Mucosa of descending colon (tissue), 3 donors: ENCODE data around the gene TNIK. TPM values are rescaled to one million over a fixed set of nuclear protein-coding genes. Genes with fewer than 3 reads are reported as not detected.
A peak's percentile ranks its signal among the peaks of the same experiment; 100 is the strongest.

Experiments used
- ATAC-seq: fragments of 200-7000 bp; cut with Tn5 transposase; one replicate; pipeline ENCODE4 v1.9.1; 2020; ENCODE audit warnings: mild to moderate bottlenecking, moderate library complexity
- DNase-seq, 3 donors: peaks; one replicate each; pipeline ENCODE4 v3.0.0-alpha.2; 2020
- H3K36me3 ChIP-seq: fragments of 200-600 bp; one replicate; pipeline ENCODE4 v1.8.0; 2021; ENCODE audit warnings: low read depth, mild to moderate bottlenecking
- H3K4me1 ChIP-seq: fragments of 200-600 bp; one replicate; pipeline ENCODE4 v1.8.0; 2021; ENCODE audit warnings: low read depth, mild to moderate bottlenecking
- H3K4me3 ChIP-seq: fragments of 200-600 bp; one replicate; pipeline ENCODE4 v1.8.0; 2021; ENCODE audit warnings: mild to moderate bottlenecking
- H3K9me3 ChIP-seq: fragments of 200-600 bp; one replicate; pipeline ENCODE4 v1.8.0; 2021; ENCODE audit warnings: mild to moderate bottlenecking
- CTCF ChIP-seq: fragments of 200-600 bp; IDR thresholded peaks from one replicate; pipeline ENCODE4 v1.8.0; 2022; ENCODE audit warnings: antibody characterized with exemption, mild to moderate bottlenecking
- intact Hi-C, 2 donors: fragments of 100-400 bp; cut with DNase I in 1 of 2; cut with micrococcal nuclease in 1 of 2; formaldehyde crosslinking; loops; one replicate each; pipeline versions ENCODE4 v1.11.0 to v1.11.1; 2022; cut with DNase I, micrococcal nuclease
- total RNA-seq, 3 donors: library from RNA; stranded (reverse); fragmentation: NEBNext Ultra II Directional in 2 of 3; extraction: Animal tissue kit (Norgen Biotek cat#: 25700) in 2 of 3; gene quantifications; one replicate each; pipeline versions ENCODE4 v1.2.1 to v1.2.4, GENCODE V29; 2021 to 2023
- donor health status: DM: no; HTN: no; CAD: no; lungs with moderate emphysema.
- donor health status: DM: no; HTN: no; CAD: no.
- donor health status: DM: no; HTN: yes; CAD: no.

Gene TNIK
- total RNA-seq, 3 donors from 2014 or later: 27.2 to 33.0 (median 28.0) TPM

GRCh38 chr3:171090321-171090720 is 369.9 kb downstream of the TNIK start:
- no peak for TF ChIP-seq CTCF
- Histone ChIP-seq H3K36me3 (no peaks in the 10 kb centered on the region), H3K4me3 (no peak overlapping the region), H3K4me1 (no peaks in the 10 kb centered on the region), H3K9me3 (no peaks in the 10 kb centered on the region)
- DNase-seq (no peak), ATAC-seq (no peak)
- intact Hi-C loops: no loop called here

- Histone ChIP-seq H3K9me3 (no peaks in the 10 kb centered on the region), H3K36me3 (no peaks in the 10 kb centered on the region), H3K4me3 (no peak overlapping the region), H3K4me1 (no peaks in the 10 kb centered on the region)
- DNase-seq (no peak), ATAC-seq (peak; percentile 33)
- intact Hi-C loops: no loop called here
- no peak for TF ChIP-seq CTCF
Measured at GRCh38 chr3:171088964-171089754, 371.0 kb downstream of the TNIK start.

- intact Hi-C loops: no loop called here
- Histone ChIP-seq H3K36me3 (no peaks in the 10 kb centered on the region), H3K4me1 (no peaks in the 10 kb centered on the region), H3K4me3 (no peak overlapping the region), H3K9me3 (no peaks in the 10 kb centered on the region)
- DNase-seq: no peak
- TF ChIP-seq CTCF: no peak
- no peak for ATAC-seq
Measured at GRCh38 chr3:171088496-171088895, 371.7 kb downstream of the TNIK start.

GRCh38 chr3:171086914-171087313 is 373.3 kb downstream of the TNIK start:
- intact Hi-C loops: no loop called here
- DNase-seq (no peak), ATAC-seq (no peak)
- no peaks in the 10 kb centered on the region for H3K4me1 ChIP-seq
- H3K9me3 ChIP-seq: no peaks in the 10 kb centered on the region
- TF ChIP-seq CTCF: no peak
- no peak overlapping the region for H3K4me3 ChIP-seq
- H3K36me3 ChIP-seq: no peaks in the 10 kb centered on the region

- H3K9me3 ChIP-seq: no peaks in the 10 kb centered on the region
- no peak for DNase-seq
- no peaks in the 10 kb centered on the region for H3K4me1 ChIP-seq
- intact Hi-C loops: no loop called here
- no peak for TF ChIP-seq CTCF
- no peak overlapping the region for H3K4me3 ChIP-seq
- no peak for ATAC-seq
- H3K36me3 ChIP-seq: no peaks in the 10 kb centered on the region
Measured at GRCh38 chr3:171077261-171077660, 382.9 kb downstream of the TNIK start.

GRCh38 chr3:171072432-171072831 is 387.8 kb downstream of the TNIK start:
- DNase-seq (no peak), ATAC-seq (no peak)
- no peak for TF ChIP-seq CTCF
- intact Hi-C loops: no loop called here
- Histone ChIP-seq H3K4me3 (no peak overlapping the region), H3K36me3 (no peaks in the 10 kb centered on the region), H3K9me3 (no peaks in the 10 kb centered on the region), H3K4me1 (no peaks in the 10 kb centered on the region)
